Pancreas (tissue), 10 donors: ENCODE data around the gene TGM5. TPM values are rescaled to one million over a fixed set of nuclear protein-coding genes. Genes with fewer than 3 reads are reported as not detected.

Source experiments
- ATAC-seq, 4 donors: fragments of 200-7000 bp; cut with Tn5 transposase; one replicate each; pipeline versions ENCODE4 v1.8.0 to v1.9.1; 2020; ENCODE audit warnings: mild to moderate bottlenecking in 4 of 4, moderate library complexity in 4 of 4
- DNase-seq, 6 donors: peaks; one replicate each; pipeline ENCODE4 v3.0.0-alpha.2; 2020
- FAIRE-seq: peaks from 2 replicates; lab custom pipeline; 2012; peaks lifted over from hg19 to GRCh38; lab: Jason Lieb, UNC
- H3K27ac ChIP-seq, 4 donors: fragments of 200-600 bp; sonication (generic); 1 replicate in 3 of 4; 2 replicates in 1 of 4; pipeline versions ENCODE4 v1.5.0 to v1.8.0; 2020
- H3K27me3 ChIP-seq, 4 donors: fragments of 200-600 bp; one replicate each; pipeline ENCODE4 v1.8.0; 2021
- H3K36me3 ChIP-seq, 3 donors: fragments of 200-600 bp; sonication (generic) in 1 of 3; one replicate each; pipeline versions ENCODE4 v1.5.0 to v1.8.0; 2020 to 2021
- H3K4me1 ChIP-seq, 3 donors: fragments of 200-600 bp; one replicate each; pipeline ENCODE4 v1.8.0; 2021
- H3K4me3 ChIP-seq, 4 donors: fragments of 200-600 bp; sonication (generic) in 2 of 4; one replicate each; pipeline versions ENCODE4 v1.5.0 to v1.8.0; 2020 to 2021
- H3K9me3 ChIP-seq, 4 donors: fragments of 200-600 bp; one replicate each; pipeline ENCODE4 v1.8.0; 2021
- CTCF ChIP-seq, 4 donors: fragments of 200-600 bp; sonication (generic) in 3 of 4; IDR thresholded peaks; one replicate each; pipeline versions ENCODE4 v1.5.0 to v1.8.0; 2021; ENCODE audit warnings: antibody characterized with exemption in 4 of 4
- WGBS, 2 donors: extraction: QIAGEN DNeasy Blood & Tissue Kit; methylation state at CpG; one replicate each; pipeline ENCODE4 v1.1.7; 2013; 5-methylcytosine and 5-hydroxymethylcytosine counted together
- intact Hi-C, 3 donors: fragments of 100-400 bp; cut with DNase I; formaldehyde crosslinking; loops; one replicate each; pipeline versions ENCODE4 v1.11.1 to v1.14.2; 2022
- polyA plus RNA-seq, 2 donors: library from polyadenylated mRNA; stranded (reverse); fragments of 200-250 nt; gene quantifications; one replicate each; pipeline ENCODE4 v1.2.3, GENCODE V29; 2013
- total RNA-seq, 6 donors: library from RNA; stranded (reverse); fragmentation: NEBNext Ultra II Directional in 4 of 6; extraction: Animal tissue kit (Norgen Biotek cat#: 25700) in 4 of 6; gene quantifications; one replicate each; pipeline versions ENCODE4 v1.2.1 to v1.2.4, GENCODE V29; 2021 to 2023
- donor health status: healthy with polysubstance abuse.
- donor health status: DM: no; HTN: no; CAD: no; lungs with moderate emphysema.
- donor health status: DM: no; HTN: no; CAD: no.
- donor health status: control.
- donor health status: control.
- donor health status: Bipolar disorder and iron deficiency.
- donor health status: DM: yes; HTN: yes; CAD: no.
- donor health status: DM: no; HTN: no; CAD: no.
- donor health status: DM: no; HTN: no; CAD: no.
- donor health status: DM: yes; HTN: yes; CAD: no.

TGM5 gene
- total and polyA plus RNA-seq, 8 donors = not detected

GRCh38 chr15:43266386-43266785 lies 342 bp downstream of the TGM5 start:
- H3K36me3 ChIP-seq = no peaks in the 10 kb centered on the region
- 97 to 100% methylated on average over 2 of the region's 2 CpGs for WGBS, 2 donors
- no peaks in the 10 kb centered on the region for H3K4me1 ChIP-seq
- ATAC-seq = no peak
- no peak for FAIRE-seq
- peak overlapping the region in 1 of 4 donors; percentile 41 for H3K27ac ChIP-seq
- H3K9me3 ChIP-seq = no peaks in the 10 kb centered on the region
- no peak overlapping the region for H3K4me3 ChIP-seq
- no peak for DNase-seq
- TF ChIP-seq CTCF (IDR thresholded peaks at IDR 0.05) = no peak
- intact Hi-C loops = no loop called here
- H3K27me3 ChIP-seq = no peaks in the 10 kb centered on the region

GRCh38 chr15:43260011-43260615 lies 6.6 kb downstream of the TGM5 start:
- Histone ChIP-seq H3K27ac (no peak overlapping the region), H3K27me3 (no peaks in the 10 kb centered on the region), H3K4me1 (no peaks in the 10 kb centered on the region), H3K9me3 (no peaks in the 10 kb centered on the region), H3K4me3 (no peak overlapping the region), H3K36me3 (no peaks in the 10 kb centered on the region)
- ATAC-seq = no peak
- intact Hi-C loops = no loop called here
- DNase-seq = no peak
- 73 to 82% methylated on average over 18 to 19 of the region's 19 CpGs for WGBS, 2 donors
- FAIRE-seq = no peak
- no peak for TF ChIP-seq CTCF (IDR thresholded peaks at IDR 0.05)

GRCh38 chr15:43258781-43259180 lies 7.9 kb downstream of the TGM5 start:
- Histone ChIP-seq H3K4me3 (no peak overlapping the region), H3K9me3 (no peaks in the 10 kb centered on the region), H3K4me1 (no peaks in the 10 kb centered on the region), H3K36me3 (no peaks in the 10 kb centered on the region), H3K27ac (no peak overlapping the region), H3K27me3 (no peaks in the 10 kb centered on the region)
- intact Hi-C loops = no loop called here
- no peak for TF ChIP-seq CTCF (IDR thresholded peaks at IDR 0.05)
- DNase-seq = no peak
- ATAC-seq = no peak
- FAIRE-seq = no peak
- 79 to 89% methylated on average over 8 of the region's 8 CpGs for WGBS, 2 donors

GRCh38 chr15:43256341-43256740 lies 10.4 kb downstream of the TGM5 start:
- no peak for TF ChIP-seq CTCF (IDR thresholded peaks at IDR 0.05)
- no peaks in the 10 kb centered on the region for H3K4me1 ChIP-seq
- DNase-seq (no peak), ATAC-seq (no peak), FAIRE-seq (no peak)
- H3K36me3 ChIP-seq = no peaks in the 10 kb centered on the region
- no peaks in the 10 kb centered on the region for H3K27me3 ChIP-seq
- H3K9me3 ChIP-seq = no peaks in the 10 kb centered on the region
- intact Hi-C loops = no loop called here
- no peak overlapping the region for H3K27ac ChIP-seq
- 59 to 70% methylated on average over 7 of the region's 7 CpGs for WGBS, 2 donors
- H3K4me3 ChIP-seq = no peak overlapping the region

GRCh38 chr15:43255376-43255775 lies 11.4 kb downstream of the TGM5 start:
- no peak overlapping the region for H3K4me3 ChIP-seq
- ATAC-seq (no peak), DNase-seq (no peak), FAIRE-seq (no peak)
- WGBS, 2 donors = 65% methylated on average over 2 of the region's 2 CpGs
- no peaks in the 10 kb centered on the region for H3K27me3 ChIP-seq
- H3K27ac ChIP-seq = no peak overlapping the region
- H3K4me1 ChIP-seq = no peaks in the 10 kb centered on the region
- no peaks in the 10 kb centered on the region for H3K9me3 ChIP-seq
- no peak for TF ChIP-seq CTCF (IDR thresholded peaks at IDR 0.05)
- intact Hi-C loops = no loop called here
- no peaks in the 10 kb centered on the region for H3K36me3 ChIP-seq
